Measurements from ENCODE around the gene CNTN6.

Gene CNTN6

GRCh38 chr3:1103525-1103924 lies 10.7 kb downstream of the CNTN6 start:
- in situ Hi-C loops (cut with HindIII; ENCODE audit: low sequenced_read_pairs), result no loop called here
- no peak overlapping the region for H3K4me3 ChIP-seq (ENCODE audit: low read depth, low read length)
- TF ChIP-seq CTCF (IDR thresholded peaks at IDR 0.05; ENCODE audit: low read depth, low read length), result peak; percentile 24
- DNase-seq (ENCODE audit: low read depth, low spot score), result no peak

GRCh38 chr3:1117843-1118473 lies 25.1 kb downstream of the CNTN6 start:
- no peak overlapping the region for H3K4me3 ChIP-seq (ENCODE audit: low read depth, low read length)
- in situ Hi-C loops (cut with HindIII; ENCODE audit: low sequenced_read_pairs), result no loop called here
- peak; percentile 82 for DNase-seq (ENCODE audit: low read depth, low spot score)
- no peak for TF ChIP-seq CTCF (IDR thresholded peaks at IDR 0.05; ENCODE audit: low read depth, low read length)

GRCh38 chr3:1131166-1131565 lies 38.3 kb downstream of the CNTN6 start:
- no peak for TF ChIP-seq CTCF (IDR thresholded peaks at IDR 0.05; ENCODE audit: low read depth, low read length)
- in situ Hi-C loops (cut with HindIII; ENCODE audit: low sequenced_read_pairs), result no loop called here
- no peak overlapping the region for H3K4me3 ChIP-seq (ENCODE audit: low read depth, low read length)
- no peak for DNase-seq (ENCODE audit: low read depth, low spot score)

GRCh38 chr3:1135194-1135593 lies 42.4 kb downstream of the CNTN6 start:
- TF ChIP-seq CTCF (IDR thresholded peaks at IDR 0.05; ENCODE audit: low read depth, low read length), result no peak
- no peak overlapping the region for H3K4me3 ChIP-seq (ENCODE audit: low read depth, low read length)
- in situ Hi-C loops (cut with HindIII; ENCODE audit: low sequenced_read_pairs), result no loop called here
- no peak for DNase-seq (ENCODE audit: low read depth, low spot score)

GRCh38 chr3:1138036-1138435 lies 45.2 kb downstream of the CNTN6 start:
- H3K4me3 ChIP-seq (ENCODE audit: low read depth, low read length), result no peak overlapping the region
- no peak for DNase-seq (ENCODE audit: low read depth, low spot score)
- in situ Hi-C loops (cut with HindIII; ENCODE audit: low sequenced_read_pairs), result no loop called here
- no peak for TF ChIP-seq CTCF (IDR thresholded peaks at IDR 0.05; ENCODE audit: low read depth, low read length)

GRCh38 chr3:1139071-1139470 lies 46.2 kb downstream of the CNTN6 start:
- in situ Hi-C loops (cut with HindIII; ENCODE audit: low sequenced_read_pairs), result no loop called here
- no peak for TF ChIP-seq CTCF (IDR thresholded peaks at IDR 0.05; ENCODE audit: low read depth, low read length)
- DNase-seq (ENCODE audit: low read depth, low spot score), result no peak
- H3K4me3 ChIP-seq (ENCODE audit: low read depth, low read length), result no peak overlapping the region
